Measurements from ENCODE around the gene MYO5B. TPM values are rescaled to one million over a fixed set of nuclear protein-coding genes. Genes with fewer than 3 reads are reported as not detected.

The MYO5B gene
- total RNA-seq, 1 donor from 2014 or later = 0.52 TPM

- H3K9me3 ChIP-seq (ENCODE audit: control insufficient read depth in 3 of 3, low read length in 3 of 3) = no peaks in the 10 kb centered on the region
- H3K27ac ChIP-seq (ENCODE audit: low read depth, low read length) = no peak overlapping the region
- peaks cover 0 to 8% (median 0%) of the 10 kb centered on the region in 3 donors for H3K27me3 ChIP-seq (ENCODE audit: control insufficient read depth in 3 of 3, insufficient read depth in 3 of 3, low read length in 3 of 3)
- H3K36me3 ChIP-seq (ENCODE audit: control insufficient read depth in 3 of 3, insufficient read depth in 3 of 3, low read length in 3 of 3) = no peaks in the 10 kb centered on the region
- H3K4me3 ChIP-seq (ENCODE audit: low read length in 3 of 3) = no peak overlapping the region
- H3K9ac ChIP-seq (ENCODE audit: low read depth in 1 of 3, low read length in 3 of 3) = no peak overlapping the region
- H3K4me1 ChIP-seq (ENCODE audit: control insufficient read depth in 3 of 3, insufficient read depth in 3 of 3, low read length in 3 of 3) = no peaks in the 10 kb centered on the region
These were observed 172.0 kb downstream of the MYO5B start for GRCh38 chr18:50022985-50023384.

- Histone ChIP-seq H3K36me3 (ENCODE audit: control insufficient read depth in 3 of 3, insufficient read depth in 3 of 3, low read length in 3 of 3) (no peaks in the 10 kb centered on the region), H3K9ac (ENCODE audit: low read depth in 1 of 3, low read length in 3 of 3) (no peak overlapping the region), H3K27me3 (ENCODE audit: control insufficient read depth in 3 of 3, insufficient read depth in 3 of 3, low read length in 3 of 3) (no peaks in the 10 kb centered on the region), H3K4me1 (ENCODE audit: control insufficient read depth in 3 of 3, insufficient read depth in 3 of 3, low read length in 3 of 3) (peaks cover 10 to 18% (median 15%) of the 10 kb centered on the region in 3 donors), H3K4me3 (ENCODE audit: low read length in 3 of 3) (no peak overlapping the region), H3K9me3 (ENCODE audit: control insufficient read depth in 3 of 3, low read length in 3 of 3) (no peaks in the 10 kb centered on the region), H3K27ac (ENCODE audit: low read depth, low read length) (no peak overlapping the region)
These were observed 180.3 kb downstream of the MYO5B start for GRCh38 chr18:50014606-50015005.

- peaks cover 10 to 18% (median 15%) of the 10 kb centered on the region in 3 donors for H3K4me1 ChIP-seq (ENCODE audit: control insufficient read depth in 3 of 3, insufficient read depth in 3 of 3, low read length in 3 of 3)
- no peaks in the 10 kb centered on the region for H3K9me3 ChIP-seq (ENCODE audit: control insufficient read depth in 3 of 3, low read length in 3 of 3)
- H3K27ac ChIP-seq (ENCODE audit: low read depth, low read length) = no peak overlapping the region
These were observed 181.4 kb downstream of the MYO5B start for GRCh38 chr18:50013363-50014138.

GRCh38 chr18:50011813-50012435, 183.0 kb downstream of the MYO5B start:
- Histone ChIP-seq H3K27ac (ENCODE audit: low read depth, low read length) (no peak overlapping the region), H3K27me3 (ENCODE audit: control insufficient read depth in 3 of 3, insufficient read depth in 3 of 3, low read length in 3 of 3) (peaks cover 0 to under 1% (median 0%) of the 10 kb centered on the region in 3 donors), H3K4me3 (ENCODE audit: low read length in 3 of 3) (no peak overlapping the region), H3K9me3 (ENCODE audit: control insufficient read depth in 3 of 3, low read length in 3 of 3) (no peaks in the 10 kb centered on the region), H3K9ac (ENCODE audit: low read depth in 1 of 3, low read length in 3 of 3) (peak overlapping the region in 1 of 3 donors; percentile 10), H3K36me3 (ENCODE audit: control insufficient read depth in 3 of 3, insufficient read depth in 3 of 3, low read length in 3 of 3) (no peaks in the 10 kb centered on the region), H3K4me1 (ENCODE audit: control insufficient read depth in 3 of 3, insufficient read depth in 3 of 3, low read length in 3 of 3) (peaks cover 10 to 18% (median 15%) of the 10 kb centered on the region in 3 donors)

More at GRCh38 chr18:50013363-50014138, 181.4 kb downstream of the MYO5B start:
- no peaks in the 10 kb centered on the region for H3K27me3 ChIP-seq (ENCODE audit: control insufficient read depth in 3 of 3, insufficient read depth in 3 of 3, low read length in 3 of 3)
- no peak overlapping the region for H3K9ac ChIP-seq (ENCODE audit: low read depth in 1 of 3, low read length in 3 of 3)
- H3K4me3 ChIP-seq (ENCODE audit: low read length in 3 of 3) = no peak overlapping the region
- H3K36me3 ChIP-seq (ENCODE audit: control insufficient read depth in 3 of 3, insufficient read depth in 3 of 3, low read length in 3 of 3) = no peaks in the 10 kb centered on the region

- peaks cover 0 to 2% (median 0%) of the 10 kb centered on the region in 3 donors for H3K27me3 ChIP-seq (ENCODE audit: control insufficient read depth in 3 of 3, insufficient read depth in 3 of 3, low read length in 3 of 3)
- H3K9ac ChIP-seq (ENCODE audit: low read depth in 1 of 3, low read length in 3 of 3) = no peak overlapping the region
- H3K4me1 ChIP-seq (ENCODE audit: control insufficient read depth in 3 of 3, insufficient read depth in 3 of 3, low read length in 3 of 3) = peaks cover 10 to 18% (median 15%) of the 10 kb centered on the region in 3 donors
- H3K4me3 ChIP-seq (ENCODE audit: low read length in 3 of 3) = no peak overlapping the region
- no peak overlapping the region for H3K27ac ChIP-seq (ENCODE audit: low read depth, low read length)
- no peaks in the 10 kb centered on the region for H3K9me3 ChIP-seq (ENCODE audit: control insufficient read depth in 3 of 3, low read length in 3 of 3)
- no peaks in the 10 kb centered on the region for H3K36me3 ChIP-seq (ENCODE audit: control insufficient read depth in 3 of 3, insufficient read depth in 3 of 3, low read length in 3 of 3)
These were observed 185.1 kb downstream of the MYO5B start for GRCh38 chr18:50009773-50010335.

- Histone ChIP-seq H3K4me3 (ENCODE audit: low read length in 3 of 3) (no peak overlapping the region), H3K9me3 (ENCODE audit: control insufficient read depth in 3 of 3, low read length in 3 of 3) (no peaks in the 10 kb centered on the region), H3K4me1 (ENCODE audit: control insufficient read depth in 3 of 3, insufficient read depth in 3 of 3, low read length in 3 of 3) (peaks cover 5 to 13% (median 8%) of the 10 kb centered on the region in 3 donors)
These were observed 186.6 kb downstream of the MYO5B start for GRCh38 chr18:50008306-50008705.

GRCh38 chr18:50006470-50007046, 188.4 kb downstream of the MYO5B start:
- peaks cover 0 to 1% (median 0%) of the 10 kb centered on the region in 3 donors for H3K4me1 ChIP-seq (ENCODE audit: control insufficient read depth in 3 of 3, insufficient read depth in 3 of 3, low read length in 3 of 3)
- H3K9ac ChIP-seq (ENCODE audit: low read depth in 1 of 3, low read length in 3 of 3) = no peak overlapping the region
- no peaks in the 10 kb centered on the region for H3K36me3 ChIP-seq (ENCODE audit: control insufficient read depth in 3 of 3, insufficient read depth in 3 of 3, low read length in 3 of 3)
- no peak overlapping the region for H3K4me3 ChIP-seq (ENCODE audit: low read length in 3 of 3)
- no peak overlapping the region for H3K27ac ChIP-seq (ENCODE audit: low read depth, low read length)
- H3K9me3 ChIP-seq (ENCODE audit: control insufficient read depth in 3 of 3, low read length in 3 of 3) = no peaks in the 10 kb centered on the region
- peaks cover 0 to 2% (median 0%) of the 10 kb centered on the region in 3 donors for H3K27me3 ChIP-seq (ENCODE audit: control insufficient read depth in 3 of 3, insufficient read depth in 3 of 3, low read length in 3 of 3)

More at GRCh38 chr18:50008306-50008705, 186.6 kb downstream of the MYO5B start:
- Histone ChIP-seq H3K27ac (ENCODE audit: low read depth, low read length) (no peak overlapping the region), H3K9ac (ENCODE audit: low read depth in 1 of 3, low read length in 3 of 3) (no peak overlapping the region), H3K36me3 (ENCODE audit: control insufficient read depth in 3 of 3, insufficient read depth in 3 of 3, low read length in 3 of 3) (no peaks in the 10 kb centered on the region), H3K27me3 (ENCODE audit: control insufficient read depth in 3 of 3, insufficient read depth in 3 of 3, low read length in 3 of 3) (peaks cover 0 to 2% (median 0%) of the 10 kb centered on the region in 3 donors)

- Histone ChIP-seq H3K27ac (ENCODE audit: low read depth, low read length) (no peak overlapping the region), H3K4me3 (ENCODE audit: low read length in 3 of 3) (no peak overlapping the region), H3K9me3 (ENCODE audit: control insufficient read depth in 3 of 3, low read length in 3 of 3) (no peaks in the 10 kb centered on the region), H3K36me3 (ENCODE audit: control insufficient read depth in 3 of 3, insufficient read depth in 3 of 3, low read length in 3 of 3) (no peaks in the 10 kb centered on the region), H3K9ac (ENCODE audit: low read depth in 1 of 3, low read length in 3 of 3) (no peak overlapping the region), H3K27me3 (ENCODE audit: control insufficient read depth in 3 of 3, insufficient read depth in 3 of 3, low read length in 3 of 3) (peaks cover 0 to 2% (median 0%) of the 10 kb centered on the region in 3 donors), H3K4me1 (ENCODE audit: control insufficient read depth in 3 of 3, insufficient read depth in 3 of 3, low read length in 3 of 3) (no peaks in the 10 kb centered on the region)
These were observed 190.9 kb downstream of the MYO5B start for GRCh38 chr18:50004013-50004412.

GRCh38 chr18:50002781-50003180, 192.2 kb downstream of the MYO5B start:
- Histone ChIP-seq H3K9ac (ENCODE audit: low read depth in 1 of 3, low read length in 3 of 3) (no peak overlapping the region), H3K9me3 (ENCODE audit: control insufficient read depth in 3 of 3, low read length in 3 of 3) (no peaks in the 10 kb centered on the region), H3K27me3 (ENCODE audit: control insufficient read depth in 3 of 3, insufficient read depth in 3 of 3, low read length in 3 of 3) (peaks cover 0 to 2% (median 0%) of the 10 kb centered on the region in 3 donors), H3K27ac (ENCODE audit: low read depth, low read length) (no peak overlapping the region), H3K4me1 (ENCODE audit: control insufficient read depth in 3 of 3, insufficient read depth in 3 of 3, low read length in 3 of 3) (no peaks in the 10 kb centered on the region), H3K4me3 (ENCODE audit: low read length in 3 of 3) (no peak overlapping the region), H3K36me3 (ENCODE audit: control insufficient read depth in 3 of 3, insufficient read depth in 3 of 3, low read length in 3 of 3) (no peaks in the 10 kb centered on the region)

Measured in skeletal muscle tissue (tissue), 4 donors.